ENCODE measurements around the gene PBOV1.

- TF ChIP-seq CEBPB (IDR thresholded peaks at IDR 0.05; ENCODE audit: low read depth) = no peak
- TF ChIP-seq CTCF (IDR thresholded peaks at IDR 0.05 in 2 of 3, conservative IDR thresholded peaks at IDR 0.05 in 1 of 3; ENCODE audit: borderline replicate concordance in 1 of 3, insufficient read depth in 1 of 3, low read depth in 2 of 3, low read length in 2 of 3) = no peak
- TF ChIP-seq EGR1 (IDR thresholded peaks at IDR 0.05; ENCODE audit: low read depth) = no peak
- TF ChIP-seq REST (IDR thresholded peaks at IDR 0.05; ENCODE audit: low read depth) = no peak
- no peak for TF ChIP-seq EZH2 (IDR thresholded peaks at IDR 0.05)
- TF ChIP-seq RAD21 (IDR thresholded peaks at IDR 0.05; ENCODE audit: low read depth) = no peak
- TF ChIP-seq EZH2phosphoT487 (IDR thresholded peaks at IDR 0.05; ENCODE audit: borderline replicate concordance) = no peak
- no peak for TF ChIP-seq YY1 (IDR thresholded peaks at IDR 0.05; ENCODE audit: extremely low read depth, insufficient replicate concordance, low read depth, low read length)
- no peak for TF ChIP-seq MAX (IDR thresholded peaks at IDR 0.05)
- no peak for TF ChIP-seq ELF1 (IDR thresholded peaks at IDR 0.05; ENCODE audit: borderline replicate concordance, low read depth)
Observed at GRCh38 chr6:138240476-138241245, 22.4 kb upstream of the PBOV1 start.
